Neuronal stem cell (in vitro differentiated cells): Measurements from ENCODE around the gene STAT1.

Experiments used
- DNase-seq: peaks from one replicate; pipeline ENCODE4 v3.0.0-alpha.2; 2013; ENCODE audit warnings: low spot score
- H2AFZ ChIP-seq: one replicate; pipeline ENCODE4 v1.6.1; 2013; ENCODE audit warnings: mild to moderate bottlenecking, low read length, inconsistent platforms
- H2AK5ac ChIP-seq: 2 replicates; pipeline ENCODE4 v1.6.1; 2013; ENCODE audit warnings: low read depth, mild to moderate bottlenecking, inconsistent platforms, low read length, moderate library complexity, mixed read lengths
- H2BK120ac ChIP-seq: 2 replicates; pipeline ENCODE4 v1.6.1; 2013; ENCODE audit warnings: low read depth, mild to moderate bottlenecking, inconsistent platforms, low read length, moderate library complexity, mixed read lengths
- H2BK12ac ChIP-seq: one replicate; pipeline ENCODE4 v1.6.1; 2013; ENCODE audit warnings: low read length, inconsistent platforms
- H2BK15ac ChIP-seq: 2 replicates; pipeline ENCODE4 v1.6.1; 2013; ENCODE audit warnings: mild to moderate bottlenecking, low read length, inconsistent platforms, mixed read lengths
- H2BK5ac ChIP-seq: one replicate; pipeline ENCODE4 v1.6.1; 2013; ENCODE audit warnings: inconsistent platforms, mild to moderate bottlenecking, low read length, moderate library complexity
- H3K14ac ChIP-seq: one replicate; pipeline ENCODE4 v1.6.1; 2013; ENCODE audit warnings: low read length, inconsistent platforms
- H3K18ac ChIP-seq: 2 replicates; pipeline ENCODE4 v1.6.1; 2013; ENCODE audit warnings: low read length, inconsistent platforms
- H3K23ac ChIP-seq: 2 replicates; pipeline ENCODE4 v1.6.1; 2013; ENCODE audit warnings: low read depth, mild to moderate bottlenecking, mixed read lengths, low read length, inconsistent platforms; ENCODE audit not compliant: poor library complexity
- H3K27ac ChIP-seq: replicated peaks from 3 replicates; pipeline ENCODE4 v1.5.1; 2013; ENCODE audit warnings: low read length, inconsistent platforms
- H3K27me3 ChIP-seq, 3 experiments: 2 replicates each; pipeline ENCODE4 v1.6.1; 2013; ENCODE audit warnings: low read length in 3 of 3, mild to moderate bottlenecking in 2 of 3, inconsistent platforms in 1 of 3, low read depth in 1 of 3, mixed read lengths in 1 of 3, moderate library complexity in 1 of 3; ENCODE audit not compliant: control insufficient read depth in 3 of 3, insufficient read depth in 3 of 3
- H3K36me3 ChIP-seq, 2 donors: replicated peaks in 1 of 2; 2 replicates each; pipeline ENCODE4 v1.6.1; 2013; ENCODE audit warnings: low read length in 2 of 2; ENCODE audit not compliant: control insufficient read depth in 2 of 2, insufficient read depth in 2 of 2
- H3K4ac ChIP-seq: 2 replicates; pipeline ENCODE4 v1.6.1; 2013; ENCODE audit warnings: inconsistent platforms, mild to moderate bottlenecking, low read length, moderate library complexity
- H3K4me1 ChIP-seq, 2 donors: 1 replicate in 1 of 2; 2 replicates in 1 of 2; pipeline ENCODE4 v1.6.1; 2013; ENCODE audit warnings: low read length in 2 of 2, low read depth in 1 of 2; ENCODE audit not compliant: control insufficient read depth in 2 of 2, insufficient read depth in 1 of 2
- H3K4me2 ChIP-seq: one replicate; pipeline ENCODE4 v1.6.1; 2013; ENCODE audit warnings: mild to moderate bottlenecking, low read length, inconsistent platforms; ENCODE audit not compliant: insufficient read depth, poor library complexity, severe bottlenecking
- H3K4me3 ChIP-seq, 2 donors: 2 replicates each; pipeline ENCODE4 v1.5.1; 2013; ENCODE audit warnings: low read length in 2 of 2, mild to moderate bottlenecking in 2 of 2, inconsistent platforms in 1 of 2, moderate library complexity in 1 of 2
- H3K79me1 ChIP-seq: one replicate; pipeline ENCODE4 v1.6.1; 2013; ENCODE audit warnings: low read depth, mild to moderate bottlenecking, inconsistent platforms, low read length, moderate library complexity
- H3K9ac ChIP-seq: one replicate; pipeline ENCODE4 v1.6.1; 2013; ENCODE audit warnings: mild to moderate bottlenecking, low read depth, low read length, inconsistent platforms; ENCODE audit not compliant: poor library complexity
- H3K9me3 ChIP-seq, 2 donors: replicated peaks in 1 of 2; 2 replicates each; pipeline versions ENCODE3 to v1.6.1; 2013; ENCODE audit warnings: low read length in 2 of 2, mild to moderate bottlenecking in 2 of 2, inconsistent platforms in 1 of 2, low read depth in 1 of 2, mixed read lengths in 1 of 2, moderate library complexity in 1 of 2; ENCODE audit not compliant: control insufficient read depth in 2 of 2, insufficient read depth in 1 of 2
- H4K8ac ChIP-seq: one replicate; pipeline ENCODE4 v1.6.1; 2013; ENCODE audit warnings: low read depth, mild to moderate bottlenecking, inconsistent platforms, low read length, moderate library complexity
- H4K91ac ChIP-seq: one replicate; pipeline ENCODE4 v1.6.1; 2013; ENCODE audit warnings: low read length, low read depth, mild to moderate bottlenecking, inconsistent platforms; ENCODE audit not compliant: poor library complexity
- WGBS, 2 donors: extraction: QIAGEN DNeasy Blood & Tissue Kit; methylation state at CpG; one replicate each; pipeline ENCODE4 v1.1.7; 2013; ENCODE audit warnings: missing lambda C conversion rate in 2 of 2, mixed read lengths in 1 of 2; ENCODE audit not compliant: insufficient read length in 2 of 2, insufficient replicate concordance in 1 of 2; ENCODE audit errors: extremely low coverage in 2 of 2; 5-methylcytosine and 5-hydroxymethylcytosine counted together

Gene STAT1

GRCh38 chr2:190947711-190948251 is 66.2 kb downstream of the STAT1 start:
- Histone ChIP-seq H4K91ac (no peak overlapping the region), H3K14ac (no peak overlapping the region), H2BK12ac (no peak overlapping the region), H3K4me1 (peaks cover 0 to 3% of the 10 kb centered on the region in 2 donors), H4K8ac (no peak overlapping the region), H3K9ac (no peak overlapping the region), H3K9me3 (no peaks in the 10 kb centered on the region), H3K27me3 (no peaks in the 10 kb centered on the region), H2BK5ac (no peak overlapping the region), H3K23ac (no peak overlapping the region), H3K4me2 (no peak overlapping the region), H3K79me1 (no peaks in the 10 kb centered on the region), H2BK15ac (no peak overlapping the region), H3K18ac (no peak overlapping the region), H2AFZ (no peak overlapping the region), H3K36me3 (no peaks in the 10 kb centered on the region), H3K27ac (no peak overlapping the region), H2AK5ac (no peak overlapping the region), H3K4me3 (no peak overlapping the region), H3K4ac (no peak overlapping the region), H2BK120ac (no peak overlapping the region)
- WGBS, 2 donors, result no CpG with 5 or more reads among the region's 2 CpGs
- no peak for DNase-seq

- WGBS, 2 donors, result no CpG with 5 or more reads among the region's 1 CpG
- Histone ChIP-seq H2AFZ (no peak overlapping the region), H2BK15ac (no peak overlapping the region), H2BK120ac (no peak overlapping the region), H3K14ac (no peak overlapping the region), H3K4ac (no peak overlapping the region), H3K27me3 (no peaks in the 10 kb centered on the region), H2AK5ac (no peak overlapping the region), H3K79me1 (no peaks in the 10 kb centered on the region), H3K23ac (no peak overlapping the region), H3K9me3 (no peaks in the 10 kb centered on the region), H4K91ac (no peak overlapping the region), H4K8ac (no peak overlapping the region), H3K4me2 (no peak overlapping the region), H3K36me3 (no peaks in the 10 kb centered on the region), H3K4me3 (no peak overlapping the region), H3K18ac (no peak overlapping the region), H3K4me1 (peaks cover 0 to 3% of the 10 kb centered on the region in 2 donors), H3K9ac (no peak overlapping the region), H3K27ac (no peak overlapping the region), H2BK5ac (no peak overlapping the region), H2BK12ac (no peak overlapping the region)
- DNase-seq, result no peak
Measured at GRCh38 chr2:190947141-190947540, 66.8 kb downstream of the STAT1 start.

GRCh38 chr2:190943706-190944105 is 70.3 kb downstream of the STAT1 start:
- no CpG with 5 or more reads among the region's 2 CpGs for WGBS, 2 donors
- no peak overlapping the region for H3K4me2 ChIP-seq
- H2BK15ac ChIP-seq, result no peak overlapping the region
- H3K27ac ChIP-seq, result no peak overlapping the region
- H4K8ac ChIP-seq, result no peak overlapping the region
- H3K9ac ChIP-seq, result no peak overlapping the region
- H3K23ac ChIP-seq, result no peak overlapping the region
- H3K14ac ChIP-seq, result no peak overlapping the region
- no peak overlapping the region for H2BK12ac ChIP-seq
- no peak overlapping the region for H2AFZ ChIP-seq
- no peaks in the 10 kb centered on the region for H3K36me3 ChIP-seq
- no peaks in the 10 kb centered on the region for H3K27me3 ChIP-seq
- no peak overlapping the region for H2BK120ac ChIP-seq
- H2AK5ac ChIP-seq, result no peak overlapping the region
- H3K4ac ChIP-seq, result no peak overlapping the region
- no peak overlapping the region for H4K91ac ChIP-seq
- no peaks in the 10 kb centered on the region for H3K9me3 ChIP-seq
- H3K18ac ChIP-seq, result no peak overlapping the region
- H3K4me3 ChIP-seq, result no peak overlapping the region
- no peak overlapping the region for H2BK5ac ChIP-seq
- H3K79me1 ChIP-seq, result no peaks in the 10 kb centered on the region
- no peak for DNase-seq
- H3K4me1 ChIP-seq, result peaks cover 0 to 2% of the 10 kb centered on the region in 2 donors

GRCh38 chr2:190942697-190943096 is 71.3 kb downstream of the STAT1 start:
- H3K27ac ChIP-seq, result no peak overlapping the region
- no peak overlapping the region for H3K9ac ChIP-seq
- H3K27me3 ChIP-seq, result no peaks in the 10 kb centered on the region
- H3K9me3 ChIP-seq, result no peaks in the 10 kb centered on the region
- no peak overlapping the region for H2BK5ac ChIP-seq
- H3K36me3 ChIP-seq, result no peaks in the 10 kb centered on the region
- no peak overlapping the region for H3K4me3 ChIP-seq
- WGBS, 2 donors, result no CpG with 5 or more reads among the region's 2 CpGs
- H3K4ac ChIP-seq, result no peak overlapping the region
- H4K8ac ChIP-seq, result no peak overlapping the region
- no peak overlapping the region for H3K18ac ChIP-seq
- H2BK15ac ChIP-seq, result no peak overlapping the region
- H2AFZ ChIP-seq, result no peak overlapping the region
- no peak overlapping the region for H3K4me2 ChIP-seq
- no peak overlapping the region for H2AK5ac ChIP-seq
- no peak for DNase-seq
- no peak overlapping the region for H3K23ac ChIP-seq
- H3K79me1 ChIP-seq, result no peaks in the 10 kb centered on the region
- H3K4me1 ChIP-seq, result peaks cover 0 to 2% of the 10 kb centered on the region in 2 donors
- H3K14ac ChIP-seq, result no peak overlapping the region
- no peak overlapping the region for H2BK12ac ChIP-seq
- no peak overlapping the region for H2BK120ac ChIP-seq
- no peak overlapping the region for H4K91ac ChIP-seq
